Inflammatory macrophage treated with lipopolysaccharide for 1 hour (primary cell): ENCODE data around the gene ALKBH8.
"Not testable (repeated sequence)": the region's sequence is repeated elsewhere in the genome, so short reads cannot be mapped to it uniquely, and the experiment has no call there.

Source experiments
- DNase-seq, 2 donors: peaks; one replicate each; pipeline ENCODE4 v3.0.0-alpha.2; 2020 to 2022

ALKBH8 gene

DNA sequence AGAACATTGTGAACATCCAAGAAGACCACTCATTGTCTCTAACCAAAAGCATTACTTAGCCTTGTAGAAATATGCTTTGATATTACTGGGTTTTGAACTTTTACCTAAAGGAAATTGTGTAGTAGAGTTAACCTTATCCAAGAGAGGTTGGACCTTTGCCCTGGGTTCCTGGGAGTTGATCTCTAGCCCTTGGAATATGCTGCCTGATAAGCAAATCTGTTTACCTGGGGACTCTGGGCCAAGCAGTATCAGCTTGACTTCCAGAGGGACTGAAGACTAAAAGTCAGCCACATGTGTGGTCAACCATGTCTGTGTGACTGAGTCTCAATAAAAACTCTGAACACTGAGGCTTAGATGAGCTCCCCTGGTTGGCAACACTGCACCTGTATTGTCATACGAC, 63.8 kb downstream of the ALKBH8 start:
- DNase-seq: no peak

DNA sequence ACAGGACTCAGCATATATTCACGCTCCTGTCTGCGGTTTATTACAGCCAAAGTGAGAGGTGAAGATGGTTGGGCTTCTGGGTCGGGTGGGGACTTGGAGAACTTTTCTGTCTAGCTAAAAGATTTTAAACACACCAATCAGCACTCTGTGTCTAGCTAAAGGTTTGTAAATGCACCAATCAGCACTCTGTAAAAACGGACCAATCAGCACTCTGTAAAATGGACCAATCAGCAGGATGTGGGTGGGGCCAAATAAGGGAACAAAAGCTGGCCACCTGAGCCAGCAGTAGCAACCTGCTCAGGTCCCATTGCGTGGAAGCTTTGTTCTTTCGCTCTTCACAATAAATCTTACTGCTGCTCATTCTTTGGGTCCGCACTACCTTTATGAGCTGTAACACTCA, 68.2 kb downstream of the ALKBH8 start:
- DNase-seq: not testable (repeated sequence)

DNA sequence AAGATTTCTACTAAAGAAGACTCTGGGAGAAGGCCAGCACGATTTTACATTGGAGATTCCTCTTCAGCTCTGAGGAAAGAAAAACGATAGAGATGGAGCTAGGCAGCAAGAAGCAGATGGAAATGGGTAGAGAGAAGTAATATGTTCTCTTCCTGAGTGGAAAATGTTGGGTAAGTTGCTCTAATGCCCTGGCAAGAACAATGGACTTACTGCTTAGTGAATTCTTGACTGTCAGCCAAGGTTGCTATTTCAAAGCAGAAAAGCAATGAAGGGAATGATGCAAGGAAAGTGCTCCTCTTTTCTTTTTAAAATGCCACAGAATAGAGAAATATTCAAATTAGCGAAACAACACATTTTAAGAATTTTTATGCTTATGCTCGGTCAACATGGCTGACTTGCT, 69.5 kb downstream of the ALKBH8 start:
- DNase-seq: no peak

DNA sequence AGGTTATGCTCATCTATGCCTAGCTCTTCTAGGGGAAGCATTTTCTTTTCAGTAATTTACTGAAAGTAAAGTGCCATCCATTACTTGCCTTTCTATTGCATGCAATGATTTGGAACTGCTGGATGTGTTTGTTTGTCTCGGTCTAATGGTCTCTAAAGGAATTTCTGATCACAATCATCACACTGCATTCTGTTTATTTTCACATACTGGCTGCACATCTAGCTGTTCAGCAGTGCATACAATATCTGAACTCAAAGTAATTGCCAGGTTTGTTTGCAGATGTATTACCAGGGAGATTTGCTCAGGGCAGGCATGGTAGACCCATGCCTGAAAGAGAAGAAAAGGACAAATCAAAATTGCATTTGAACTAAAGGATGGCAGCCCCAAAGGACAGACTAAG, 71.5 kb downstream of the ALKBH8 start:
- DNase-seq: no peak

DNA sequence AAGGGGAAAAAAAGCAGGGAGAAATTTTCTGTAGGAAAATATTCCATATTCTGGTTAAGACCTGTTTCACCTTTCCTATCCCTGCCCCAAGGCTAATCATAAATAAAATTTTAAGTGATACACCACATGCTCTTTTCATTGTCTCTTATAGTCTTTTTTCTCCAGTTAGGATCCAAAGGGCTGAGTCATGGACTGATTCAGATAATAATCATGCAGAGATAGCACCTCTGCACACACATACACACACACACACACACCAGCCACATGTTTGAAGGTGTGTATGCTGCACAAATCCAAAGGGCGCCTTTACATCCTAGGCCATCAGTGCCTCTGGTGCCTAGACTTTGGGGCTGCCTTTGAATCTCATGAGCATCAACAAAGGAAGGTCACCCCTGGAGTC, 72.4 kb downstream of the ALKBH8 start:
- DNase-seq: no peak

DNA sequence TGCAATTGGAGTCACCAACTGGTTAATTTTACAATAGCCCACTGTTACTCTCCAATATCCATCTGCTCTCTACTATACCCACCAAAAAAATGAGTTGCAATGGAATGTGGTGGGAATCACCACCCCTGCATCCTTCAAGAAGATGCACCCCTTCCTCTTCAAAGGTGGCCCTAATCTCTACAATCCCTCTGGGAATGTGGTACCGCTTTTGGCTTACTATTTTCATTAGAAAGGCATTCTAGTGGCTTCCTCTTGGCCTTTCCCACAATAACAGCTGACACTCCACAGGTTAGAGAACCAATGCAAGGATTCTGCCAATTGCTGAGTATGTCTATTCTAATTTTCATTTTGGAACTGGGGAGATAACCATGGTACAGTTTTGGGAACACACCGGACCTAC, 74.7 kb downstream of the ALKBH8 start:
- DNase-seq: no peak

DNA sequence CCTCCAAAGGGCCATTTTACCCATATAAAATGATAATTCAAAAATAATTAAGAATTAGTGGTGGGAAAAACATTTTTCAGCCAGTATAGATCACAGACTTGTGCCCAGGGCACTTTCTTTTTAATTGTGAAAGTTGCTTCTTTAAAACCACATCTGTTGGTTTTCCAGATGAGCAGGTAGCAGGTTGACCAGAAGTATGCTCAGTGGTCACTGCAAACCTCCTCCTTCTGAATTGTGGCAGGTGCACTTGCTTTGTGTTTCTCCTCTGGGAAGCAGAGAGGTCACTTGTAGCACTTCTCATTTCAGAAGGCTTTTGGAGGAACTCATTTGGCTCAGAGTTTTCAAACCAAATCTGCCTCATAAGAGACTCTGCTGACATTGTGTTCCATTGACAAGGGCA, 83.3 kb downstream of the ALKBH8 start:
- no peak for DNase-seq

DNA sequence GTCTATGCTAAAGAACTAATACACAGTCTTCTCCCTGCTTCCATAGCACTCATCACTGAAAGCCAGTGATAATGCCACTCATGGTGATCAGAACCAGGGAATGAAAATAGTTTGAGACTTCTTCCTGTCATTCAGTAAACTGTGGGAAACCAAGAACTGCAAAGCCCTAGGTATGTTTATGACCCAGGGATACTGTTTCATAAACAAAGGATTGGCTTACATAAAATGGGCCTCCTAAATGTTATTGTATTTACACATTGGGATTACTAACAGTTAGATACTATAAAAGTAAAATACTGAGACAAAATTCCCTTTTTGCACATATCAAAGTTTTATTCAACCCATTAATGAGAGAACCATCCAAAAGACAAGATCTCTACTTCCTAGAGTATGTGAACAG, 86.6 kb downstream of the ALKBH8 start:
- no peak for DNase-seq

DNA sequence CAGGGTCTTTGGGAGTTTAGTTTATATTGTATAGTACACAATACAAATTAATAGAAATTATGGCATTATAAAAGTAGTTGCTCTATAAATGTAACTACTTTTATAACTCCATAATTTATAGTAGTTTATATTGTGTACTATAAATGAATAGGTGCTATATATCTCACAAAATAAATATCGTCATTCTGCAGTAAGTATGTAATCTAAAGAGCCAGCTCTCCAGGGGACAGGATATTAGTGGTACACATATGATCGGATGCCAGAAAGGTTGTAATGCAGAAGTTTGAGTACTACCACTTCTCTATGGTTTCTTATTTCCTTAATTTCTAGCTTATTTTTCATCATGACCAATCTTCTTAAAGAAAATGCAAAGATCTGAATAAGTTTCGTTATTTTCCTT, 87.7 kb downstream of the ALKBH8 start:
- DNase-seq: no peak

DNA sequence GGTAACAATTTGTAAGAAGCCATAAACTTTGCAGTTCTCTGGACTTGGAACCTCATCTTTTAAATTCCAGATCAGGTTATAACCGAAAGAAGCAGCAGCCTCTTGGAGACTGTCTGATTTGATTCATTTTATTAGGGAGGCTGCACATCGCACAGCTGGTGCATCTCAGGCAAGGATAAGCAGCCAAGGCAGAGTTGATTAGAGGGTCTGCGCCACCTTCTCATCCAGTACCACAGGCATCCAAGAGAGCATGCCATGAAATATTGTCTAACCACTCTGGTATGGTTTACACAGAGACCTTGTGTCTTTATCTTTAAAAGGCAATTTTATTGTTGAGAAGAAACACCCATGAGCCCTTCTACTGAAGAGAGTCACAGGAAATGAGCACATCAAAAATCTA, 91.7 kb downstream of the ALKBH8 start:
- DNase-seq: no peak

DNA sequence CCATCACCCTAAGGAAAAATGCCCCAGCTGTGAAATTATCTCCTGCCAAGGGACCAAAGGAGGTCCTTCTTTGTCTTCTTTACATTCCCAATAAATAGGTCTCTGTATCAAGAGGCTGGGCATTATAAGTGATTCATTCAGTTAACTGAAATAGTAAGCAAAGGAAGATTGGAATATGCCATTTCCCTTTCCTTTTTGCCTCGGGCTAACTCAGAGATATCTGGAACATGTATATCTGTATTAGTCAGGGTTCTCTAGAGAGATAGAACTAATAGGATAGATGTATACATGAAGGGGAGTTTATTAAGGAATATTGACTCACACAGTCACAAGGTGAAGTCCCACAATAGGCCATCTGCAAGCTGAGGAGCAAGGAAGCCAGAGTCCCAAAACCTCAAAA, 92.6 kb downstream of the ALKBH8 start:
- no peak for DNase-seq

DNA sequence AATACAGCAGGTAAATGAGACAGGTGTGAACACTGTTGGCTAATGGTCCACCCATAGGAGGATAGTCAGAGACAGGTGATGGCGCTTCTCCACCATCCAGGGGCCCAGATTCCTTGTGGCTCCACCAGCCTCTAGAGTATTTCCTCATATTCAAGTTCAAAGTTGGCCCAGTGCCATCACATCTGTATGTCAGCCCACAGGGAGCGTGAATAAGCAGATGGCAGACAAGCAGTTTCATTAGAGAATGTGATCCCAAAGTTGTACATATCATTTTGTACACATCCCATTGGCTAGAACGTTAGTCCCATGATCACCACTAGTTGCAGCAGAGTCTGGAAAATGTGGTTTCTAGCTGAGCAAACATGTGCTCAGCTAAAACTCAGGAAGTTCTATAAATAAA, 96.9 kb downstream of the ALKBH8 start:
- no peak for DNase-seq

DNA sequence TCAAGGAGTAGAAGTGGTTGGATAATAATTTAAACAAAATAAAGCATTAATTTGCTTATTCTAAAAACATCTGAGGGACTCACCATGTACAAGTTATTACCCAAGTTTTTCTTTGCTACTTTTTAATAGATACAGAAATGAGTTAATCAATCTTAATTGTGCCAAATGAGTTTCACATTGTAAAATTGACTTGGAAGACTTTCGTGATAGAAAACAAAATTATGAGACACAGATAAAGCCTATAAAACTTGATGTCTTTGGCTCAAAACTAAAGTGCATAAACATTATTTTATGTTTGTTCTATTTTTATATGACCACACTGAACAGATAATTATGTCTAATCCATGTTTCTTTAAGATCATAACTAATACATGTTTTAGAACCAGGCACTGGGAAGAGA, 97.8 kb downstream of the ALKBH8 start:
- no peak for DNase-seq

DNA sequence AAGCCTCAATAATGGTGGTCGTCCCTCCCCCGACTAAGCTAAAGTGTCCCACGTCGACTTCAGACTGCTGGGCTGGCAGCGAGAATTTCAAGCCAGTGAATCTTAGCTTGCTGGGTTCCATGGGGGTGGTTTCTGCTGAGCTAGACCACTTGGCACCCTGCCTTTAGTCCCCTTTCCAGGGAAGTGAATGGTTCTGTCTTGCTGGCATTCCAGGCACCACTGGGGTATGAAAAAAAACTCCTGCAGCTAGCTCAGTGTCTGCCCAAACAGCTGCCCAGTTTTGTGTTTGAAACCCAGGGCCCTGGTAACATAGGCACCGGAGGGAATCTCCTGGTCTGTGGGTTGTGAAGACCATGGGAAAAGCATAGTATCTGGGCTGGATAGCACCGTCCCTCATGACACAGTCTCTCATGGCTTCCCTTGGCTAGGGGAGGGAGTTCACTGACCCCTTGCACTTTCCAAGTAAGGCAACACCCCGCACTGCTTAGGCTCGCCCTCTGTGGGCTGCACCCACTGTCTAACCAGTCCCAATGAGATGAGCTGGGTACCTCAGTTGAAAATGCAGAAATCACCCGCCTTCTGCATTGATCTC, 99.2 kb downstream of the ALKBH8 start:
- DNase-seq: not testable (repeated sequence)

DNA sequence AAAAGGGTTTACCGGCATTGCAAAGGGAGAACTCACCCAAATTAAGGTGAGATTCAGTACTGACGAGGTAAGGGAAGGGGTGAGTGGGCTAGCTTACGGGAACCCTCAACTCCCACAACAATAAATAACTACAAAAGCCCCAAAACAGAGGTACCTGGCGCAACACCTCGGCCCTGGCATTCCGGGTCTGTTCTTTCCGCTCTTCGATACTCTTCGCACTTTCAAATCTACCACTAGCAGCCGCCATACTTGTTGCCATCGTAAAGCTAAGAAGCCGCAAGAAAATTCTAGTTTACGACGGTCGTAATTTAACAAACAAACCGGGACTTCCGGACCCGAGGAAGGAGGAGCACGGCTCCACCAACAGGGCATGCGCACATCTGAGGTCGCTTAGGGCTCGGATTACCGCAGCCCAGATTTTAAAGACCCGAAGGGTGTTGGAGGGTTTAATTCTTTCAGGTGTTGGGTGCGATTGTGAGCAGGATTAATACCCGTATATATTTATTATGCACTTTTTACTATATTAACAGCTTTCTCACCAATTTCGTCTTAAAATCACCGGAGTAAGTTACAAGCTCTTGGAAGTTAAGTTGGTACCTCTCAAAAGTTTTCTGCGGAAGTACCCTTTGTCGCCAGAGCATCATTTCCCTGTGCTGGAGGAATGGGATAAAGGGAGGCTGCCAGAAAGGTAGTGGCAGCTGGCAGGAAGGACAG, 107.8 kb downstream of the ALKBH8 start, which contains the start of gene CWF19L2:
Gene CWF19L2 (minus strand): TSS at position 268 of the 714 bp plus-strand sequence. CDS start 9 bp downstream, at position 259.
- DNase-seq: peak; percentile 93 to 95

DNA sequence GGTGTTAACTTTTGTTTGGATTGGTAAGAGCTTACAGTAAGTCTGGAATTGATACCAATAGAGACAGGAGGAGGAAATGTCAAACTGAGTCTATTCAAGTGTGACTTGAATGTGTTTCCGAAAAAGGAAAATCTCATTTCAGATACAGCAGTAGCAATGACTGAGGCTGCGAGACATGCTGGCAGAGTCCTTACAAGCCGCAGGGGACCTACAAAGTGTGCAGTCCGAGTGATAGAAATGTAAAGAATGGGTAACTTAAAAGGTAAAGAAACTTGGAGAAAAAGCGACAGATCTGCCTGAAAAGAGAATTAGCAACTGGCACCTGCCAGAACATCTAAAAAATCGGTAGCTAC, 108.4 kb downstream of the ALKBH8 start:
- DNase-seq: peak in 1 of 2 donors; percentile 12

DNA sequence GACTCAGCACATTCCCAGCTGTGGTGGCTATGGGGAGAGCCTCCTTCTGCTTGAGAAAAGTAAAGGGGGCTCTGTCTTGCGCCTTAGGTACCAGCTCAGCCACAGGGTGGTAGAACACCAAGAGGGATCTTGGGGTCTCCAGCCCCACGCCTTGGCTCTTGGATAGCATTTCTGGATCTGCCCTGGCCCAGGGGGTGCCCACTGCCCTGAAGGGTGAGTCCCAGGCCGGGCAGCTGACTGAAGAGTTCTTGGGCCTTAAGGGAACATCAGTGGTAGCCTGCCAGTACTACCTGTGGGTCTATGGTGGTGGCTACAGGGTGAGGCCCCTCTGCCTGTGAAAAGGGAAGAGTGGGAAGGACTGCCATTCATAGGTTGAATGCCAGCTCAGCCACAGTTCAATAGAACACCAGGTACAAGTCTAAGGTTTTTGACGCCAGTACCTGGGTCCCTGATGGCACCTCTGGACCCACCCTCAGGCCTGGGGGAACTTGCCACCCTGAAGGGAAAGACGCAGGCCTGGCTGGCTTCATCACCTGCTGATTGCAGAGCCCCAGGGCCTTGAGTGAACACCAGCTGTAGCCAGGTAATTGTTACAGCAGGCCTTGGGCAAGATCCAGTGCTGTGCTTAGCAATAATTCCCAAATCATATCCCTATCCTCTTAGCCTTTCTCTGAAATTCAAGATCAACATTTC, 111.8 kb downstream of the ALKBH8 start:
- DNase-seq: no peak
